ENCODE results near the gene IVD.

- no peak for TF ChIP-seq CTCF (IDR thresholded peaks at IDR 0.05; ENCODE audit: low read depth, low read length, poor library complexity, severe bottlenecking)
- no peak for TF ChIP-seq EZH2phosphoT487 (IDR thresholded peaks at IDR 0.05; ENCODE audit: borderline replicate concordance, low read length)
Measured at GRCh38 chr15:40450047-40450446, 44.5 kb downstream of the IVD start.

All from DOHH2 (cell line).